GM21515 (cell line): ENCODE data around the gene ZMYND19.
"Not testable (repeated sequence)": the region's sequence is repeated elsewhere in the genome, so short reads cannot be mapped to it uniquely, and the experiment has no call there.

Experiments used
- ATAC-seq: cut with Tn5 transposase; IDR thresholded peaks from one replicate; pipeline ENCODE4 v1.9.1; 2021; ENCODE audit not compliant: unreplicated experiment

The ZMYND19 gene

GRCh38 chr9:137614631-137615386 is 24.5 kb upstream of the ZMYND19 start:
- no peak for ATAC-seq

GRCh38 chr9:137613738-137614523 is 23.6 kb upstream of the ZMYND19 start:
- no peak for ATAC-seq

- no peak for ATAC-seq
Observed at GRCh38 chr9:137613259-137613658, 22.9 kb upstream of the ZMYND19 start.

- no peak for ATAC-seq
Observed at GRCh38 chr9:137612741-137613142, 22.4 kb upstream of the ZMYND19 start.

- no peak for ATAC-seq
Observed at GRCh38 chr9:137611623-137612609, 21.6 kb upstream of the ZMYND19 start.

GRCh38 chr9:137610944-137611343 is 20.6 kb upstream of the ZMYND19 start:
- ATAC-seq = no peak

- ATAC-seq = no peak
Observed at GRCh38 chr9:137607141-137607857, 17.0 kb upstream of the ZMYND19 start.

- ATAC-seq = no peak
Observed at GRCh38 chr9:137606734-137607138, 16.4 kb upstream of the ZMYND19 start.

- ATAC-seq = peak; percentile 4
Observed at GRCh38 chr9:137606005-137606621, 15.8 kb upstream of the ZMYND19 start.

- ATAC-seq = peak; percentile 74
Observed at GRCh38 chr9:137605121-137606004, 15.1 kb upstream of the ZMYND19 start, which contains the start of gene ARRDC1. TSS of gene ARRDC1 (plus strand) at chr9:137605686. CDS start at chr9:137605718, 32 bp downstream.

- no peak for ATAC-seq
Observed at GRCh38 chr9:137604345-137605086, 14.2 kb upstream of the ZMYND19 start.

GRCh38 chr9:137603879-137604278 is 13.6 kb upstream of the ZMYND19 start:
- no peak for ATAC-seq

- no peak for ATAC-seq
Observed at GRCh38 chr9:137602661-137603060, 12.3 kb upstream of the ZMYND19 start.

GRCh38 chr9:137598943-137599342 is 8.6 kb upstream of the ZMYND19 start:
- no peak for ATAC-seq

GRCh38 chr9:137596577-137596976 is 6.3 kb upstream of the ZMYND19 start:
- ATAC-seq = not testable (repeated sequence)

- no peak for ATAC-seq
Observed at GRCh38 chr9:137593176-137593575, 2.9 kb upstream of the ZMYND19 start.

GRCh38 chr9:137592767-137593166 is 2.5 kb upstream of the ZMYND19 start:
- ATAC-seq = no peak

- ATAC-seq = no peak
Observed at GRCh38 chr9:137590123-137590468, 216 bp downstream of the ZMYND19 start.
